Stimulated activated CD8-positive, alpha-beta memory T cell treated with anti-CD3 and anti-CD28 coated beads, Interleukin-4, amount 100 ng/mL, for 24 hours (primary cell): ENCODE data around the gene CHPT1.
A peak's percentile ranks its signal among the peaks of the same experiment; 100 is the strongest.

Experiments used
- DNase-seq: peaks from one replicate; pipeline ENCODE4 v3.0.0-alpha.2; 2020; ENCODE audit warnings: low read depth

Gene CHPT1

DNA sequence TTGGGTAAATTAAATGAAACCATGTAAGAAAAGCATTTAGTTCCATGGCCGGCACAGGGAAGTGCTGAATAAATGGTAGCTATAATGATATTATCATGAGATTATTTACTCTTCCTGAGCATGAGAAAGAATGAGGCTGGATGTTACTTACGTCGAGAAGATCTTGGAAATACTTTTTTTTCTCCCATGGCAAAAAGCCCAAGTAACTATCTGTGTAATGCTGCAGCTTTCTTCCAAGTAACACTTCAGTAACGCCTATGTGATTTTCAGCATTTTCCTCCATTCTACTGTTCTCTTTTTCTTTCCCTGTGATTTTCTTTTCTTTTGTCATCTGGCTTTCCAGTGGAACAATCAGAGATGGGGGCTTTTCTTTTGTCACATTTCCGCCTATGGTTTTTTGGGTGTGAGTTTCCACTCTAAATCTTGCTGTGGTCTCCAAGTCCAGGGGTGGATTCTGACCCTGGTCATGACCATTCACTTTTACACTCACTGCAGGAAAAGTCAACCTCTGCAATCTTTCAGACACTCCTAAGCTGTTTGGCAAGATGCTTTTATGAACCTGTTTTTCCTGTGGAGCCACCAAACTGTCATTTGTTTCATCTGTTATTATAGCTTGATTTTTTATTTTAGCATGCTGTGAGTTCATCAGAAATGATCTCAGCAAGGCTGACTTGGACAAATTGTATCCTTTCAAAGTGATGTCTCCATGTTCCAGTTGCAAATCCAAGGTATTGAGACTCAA, 66.8 kb downstream of the CHPT1 start:
- no peak for DNase-seq

DNA sequence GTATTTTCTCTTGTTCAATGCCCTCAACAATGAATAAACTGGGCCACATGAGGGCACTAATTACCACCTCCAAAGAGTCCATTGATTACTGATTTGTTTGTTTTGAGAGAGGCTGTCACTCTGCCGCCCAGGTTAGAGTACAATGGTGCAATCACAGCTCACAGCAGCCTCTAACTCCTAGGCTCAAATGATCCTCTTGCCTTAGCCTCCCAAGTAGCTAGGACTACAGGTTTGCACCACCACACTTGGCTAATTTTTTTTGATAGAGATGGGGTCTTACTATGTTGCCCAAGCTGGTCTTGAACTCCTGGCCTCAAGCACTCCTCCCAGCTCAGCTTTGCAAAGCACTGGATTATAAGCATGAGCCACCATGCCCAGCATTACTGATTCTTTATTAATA, 70.1 kb downstream of the CHPT1 start:
- DNase-seq = no peak

DNA sequence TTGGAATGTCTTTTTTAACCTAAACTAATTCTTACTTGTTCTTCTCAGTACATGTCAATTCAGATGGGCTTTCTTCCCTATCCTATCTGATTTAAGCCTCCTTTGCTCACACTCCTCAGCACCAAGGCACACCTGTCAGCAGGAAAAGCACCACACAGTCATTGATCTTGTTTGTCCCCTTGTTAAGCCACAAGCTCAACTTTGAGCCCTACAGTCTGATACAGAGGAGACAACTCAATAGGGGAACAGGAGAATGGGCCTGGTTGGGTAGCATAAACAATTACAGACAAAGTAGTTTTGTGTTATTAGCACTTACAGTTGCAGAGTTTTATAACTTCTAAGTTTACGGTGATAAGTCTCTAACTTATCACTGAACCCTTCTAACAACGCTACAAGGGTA, 71.3 kb downstream of the CHPT1 start:
- DNase-seq = no peak

GRCh38 chr12:101769865-101770264, 72.4 kb downstream of the CHPT1 start:
- no peak for DNase-seq

DNA sequence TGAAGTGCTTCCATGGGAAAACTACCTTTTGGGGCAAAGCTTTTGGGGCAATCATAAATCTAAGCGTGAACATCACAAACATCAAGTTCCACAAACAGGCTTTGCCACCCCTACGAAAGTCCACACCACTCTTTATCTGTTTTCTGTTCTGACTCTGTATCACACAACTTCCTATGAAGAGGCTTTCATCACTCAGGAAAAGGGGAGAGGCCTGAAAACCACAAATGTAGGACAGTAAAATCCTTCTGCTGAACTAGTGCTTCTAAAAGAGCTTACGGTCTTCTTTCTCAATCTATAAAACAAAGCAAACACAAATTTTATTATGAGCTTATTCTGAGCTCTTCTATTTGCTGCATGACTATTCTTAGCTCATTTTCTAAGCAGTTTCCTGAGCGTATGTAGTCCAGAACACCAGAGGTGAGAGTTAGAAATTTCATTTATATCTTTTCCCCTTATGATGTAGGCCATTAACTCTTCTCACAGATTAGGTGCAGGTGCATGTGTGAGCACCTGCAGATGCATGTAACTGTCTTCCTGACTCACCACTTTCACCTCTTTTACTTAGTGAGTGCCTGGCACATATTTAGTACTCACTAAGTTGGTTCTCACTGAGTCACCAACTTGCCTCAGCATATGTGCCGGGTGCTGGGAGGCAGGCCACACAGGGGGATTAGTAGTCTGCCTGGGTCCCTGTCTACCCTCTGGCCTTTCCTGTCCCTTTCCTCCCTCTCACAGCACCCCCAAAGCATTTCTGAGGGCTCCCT, 74.8 kb downstream of the CHPT1 start:
- no peak for DNase-seq

GRCh38 chr12:101773650-101774162, 76.3 kb downstream of the CHPT1 start:
- DNase-seq = peak; percentile 43

GRCh38 chr12:101775816-101776215, 78.4 kb downstream of the CHPT1 start:
- DNase-seq = no peak

DNA sequence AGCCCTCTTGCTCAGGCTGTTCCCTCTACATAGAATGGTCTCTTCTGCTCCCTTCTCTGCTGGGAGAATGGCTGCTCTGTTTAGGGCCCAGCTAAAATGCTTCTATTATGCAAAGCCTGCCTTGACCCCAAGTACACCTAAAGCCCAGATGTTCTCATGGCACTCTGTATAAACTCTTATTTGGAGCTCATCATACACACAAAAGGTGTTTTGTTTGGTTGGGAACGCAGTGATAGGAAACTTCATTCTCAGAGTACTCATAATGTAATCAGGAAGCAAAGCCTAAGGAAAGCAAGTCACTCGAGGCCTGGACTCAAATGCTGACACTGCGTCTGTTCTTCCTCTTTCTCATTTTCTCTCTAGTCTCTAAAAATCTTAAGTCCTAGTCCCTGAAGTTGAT, 80.0 kb downstream of the CHPT1 start:
- no peak for DNase-seq

DNA sequence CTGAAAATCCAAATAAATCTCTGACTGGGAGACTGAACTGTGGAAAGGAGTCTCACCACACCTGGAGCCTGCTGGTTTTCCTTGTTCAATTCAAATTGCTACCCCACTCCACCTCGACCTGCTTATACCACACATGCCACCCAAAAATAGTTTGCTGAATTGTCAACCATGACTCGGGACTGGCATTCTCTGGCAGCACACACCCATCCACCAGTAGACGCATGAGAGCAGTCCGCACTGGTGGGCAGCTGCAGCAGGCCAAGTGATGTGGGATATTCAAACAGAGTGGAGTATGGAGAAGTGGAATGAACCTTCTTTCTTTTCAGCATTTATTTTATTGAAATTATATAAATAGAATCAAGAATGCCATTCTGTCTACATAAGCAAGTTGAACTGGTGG, 80.5 kb downstream of the CHPT1 start:
- no peak for DNase-seq
